WTC11 (cell line): ENCODE data around the gene FRS3. TPM values are rescaled to one million over a fixed set of nuclear protein-coding genes. Genes with fewer than 3 reads are reported as not detected.

Source experiments
- ATAC-seq: fragments of 200-7000 bp; cut with Tn5 transposase; 2 replicates; pipeline ENCODE4 v1.10.0; 2021; ENCODE audit warnings: mild to moderate bottlenecking, moderate library complexity
- CTCF ChIA-PET: fragments of 300-600 bp; sonication (Branson Sonifier 250); formaldehyde crosslinking; loops from one replicate; lab custom pipeline; 2021; ENCODE audit warnings: antibody characterized with exemption; lab: Charles Lee
- POLR2A ChIA-PET: fragments of 350-600 bp; sonication (Branson Sonifier 250); formaldehyde crosslinking; loops from one replicate; lab custom pipeline; 2021; ENCODE audit warnings: antibody characterized with exemption; lab: Charles Lee
- DNase-seq: peaks from one replicate; pipeline ENCODE4 v3.0.0; 2021; ENCODE audit warnings: low spot score
- H3K27ac Mint-ChIP-seq: 2 replicates; pipeline ENCODE4 v1.8.0; 2021; ENCODE audit warnings: mixed read lengths
- H3K27me3 Mint-ChIP-seq: 2 replicates; pipeline ENCODE4 v1.8.0; 2021; ENCODE audit warnings: low read depth, mild to moderate bottlenecking, moderate library complexity, mixed read lengths
- H3K36me3 Mint-ChIP-seq: 2 replicates; pipeline ENCODE4 v1.8.0; 2021; ENCODE audit warnings: mixed read lengths
- H3K4me1 Mint-ChIP-seq: 2 replicates; pipeline ENCODE4 v1.8.0; 2022; ENCODE audit warnings: mixed read lengths
- H3K4me3 Mint-ChIP-seq: 2 replicates; pipeline ENCODE4 v1.8.0; 2021; ENCODE audit warnings: mild to moderate bottlenecking, moderate library complexity, mixed read lengths
- H3K9me3 Mint-ChIP-seq: 2 replicates; pipeline ENCODE4 v1.8.0; 2021; ENCODE audit warnings: mixed read lengths
- CBFB ChIP-seq: sonication (generic); formaldehyde crosslinking; IDR thresholded peaks from 2 replicates; pipeline ENCODE4 v1.8.1; 2022; ENCODE audit warnings: mild to moderate bottlenecking, low read depth, missing genetic modification reagents
- FOXK1 ChIP-seq: sonication (generic); formaldehyde crosslinking; IDR thresholded peaks from 2 replicates; pipeline ENCODE4 v1.8.0; 2022; ENCODE audit warnings: mild to moderate bottlenecking, moderate library complexity, missing genetic modification reagents
- GABPB1 ChIP-seq: sonication (generic); formaldehyde crosslinking; IDR thresholded peaks from 2 replicates; pipeline ENCODE4 v1.8.1; 2023; ENCODE audit warnings: mild to moderate bottlenecking, missing genetic modification reagents
- JUN ChIP-seq: sonication (generic); formaldehyde crosslinking; IDR thresholded peaks from 2 replicates; pipeline ENCODE4 v1.8.0; 2023; ENCODE audit warnings: mild to moderate bottlenecking, missing genetic modification reagents
- KAT7 ChIP-seq: sonication (generic); formaldehyde crosslinking; IDR thresholded peaks from 2 replicates; pipeline ENCODE4 v1.8.1; 2023; ENCODE audit warnings: missing genetic modification reagents, mild to moderate bottlenecking, borderline replicate concordance
- MYBL2 ChIP-seq: sonication (generic); formaldehyde crosslinking; IDR thresholded peaks from 2 replicates; pipeline ENCODE4 v1.8.1; 2023; ENCODE audit warnings: mild to moderate bottlenecking, moderate library complexity, missing genetic modification reagents
- NR2C2 ChIP-seq: sonication (generic); formaldehyde crosslinking; IDR thresholded peaks from 2 replicates; pipeline ENCODE4 v1.8.0; 2022; ENCODE audit warnings: mild to moderate bottlenecking, missing genetic modification reagents
- OVOL2 ChIP-seq: fragments of 250-450 bp; sonication (Bioruptor Pico); IDR thresholded peaks from 2 replicates; pipeline ENCODE4 v1.9.0; 2021; ENCODE audit warnings: mild to moderate bottlenecking, borderline replicate concordance
- SOX15 ChIP-seq: fragments of 250-450 bp; sonication (Bioruptor Pico); IDR thresholded peaks from 2 replicates; pipeline ENCODE4 v1.9.0; 2021; ENCODE audit warnings: mild to moderate bottlenecking
- TEAD4 ChIP-seq: sonication (generic); formaldehyde crosslinking; IDR thresholded peaks from 2 replicates; pipeline ENCODE4 v1.8.0; 2022; ENCODE audit warnings: mild to moderate bottlenecking, missing genetic modification reagents
- ZNF121 ChIP-seq: sonication (generic); formaldehyde crosslinking; IDR thresholded peaks from 2 replicates; pipeline ENCODE4 v1.8.0; 2023; ENCODE audit warnings: missing genetic modification reagents
- ZNF232 ChIP-seq: sonication (generic); formaldehyde crosslinking; IDR thresholded peaks from 2 replicates; pipeline ENCODE4 v1.8.0; 2022; ENCODE audit warnings: mild to moderate bottlenecking, missing genetic modification reagents
- ZNF317 ChIP-seq: sonication (generic); formaldehyde crosslinking; IDR thresholded peaks from 2 replicates; pipeline ENCODE4 v1.8.1; 2023; ENCODE audit warnings: low read depth, mild to moderate bottlenecking, moderate library complexity, missing genetic modification reagents, borderline replicate concordance
- ZNF396 ChIP-seq: fragments of 250-450 bp; sonication (Bioruptor Pico); IDR thresholded peaks from 2 replicates; pipeline ENCODE4 v1.8.0; 2021; ENCODE audit warnings: mild to moderate bottlenecking, moderate library complexity, borderline replicate concordance
- total RNA-seq: library from RNA; stranded (reverse); gene quantifications from 3 replicates; pipeline ENCODE4 v1.2.3, GENCODE V29; 2021
- TF ChIP-seq, protein P1 (sequence below): sonication (generic); formaldehyde crosslinking; IDR thresholded peaks from 2 replicates; pipeline ENCODE4 v1.8.0; 2023; ENCODE audit warnings: missing genetic modification reagents
- TF ChIP-seq, protein P2 (sequence below): sonication (generic); formaldehyde crosslinking; IDR thresholded peaks from 2 replicates; pipeline ENCODE4 v1.8.1; 2023; ENCODE audit warnings: mild to moderate bottlenecking, missing genetic modification reagents, moderate library complexity
- TF ChIP-seq, protein P3 (sequence below): fragments of 250-450 bp; sonication (Bioruptor Pico); IDR thresholded peaks from 2 replicates; pipeline ENCODE4 v1.9.0; 2021; ENCODE audit warnings: mild to moderate bottlenecking
- TF ChIP-seq, protein P4 (sequence below): sonication (generic); formaldehyde crosslinking; IDR thresholded peaks from 2 replicates; pipeline ENCODE4 v1.8.0; 2022; ENCODE audit warnings: mild to moderate bottlenecking, missing genetic modification reagents
- TF ChIP-seq, protein P5 (sequence below): sonication (generic); formaldehyde crosslinking; IDR thresholded peaks from 2 replicates; pipeline ENCODE4 v1.8.0; 2022; ENCODE audit warnings: mild to moderate bottlenecking, missing genetic modification reagents
- TF ChIP-seq, protein P6 (sequence below): fragments of 250-450 bp; sonication (Bioruptor Pico); conservative IDR thresholded peaks from 2 replicates; pipeline ENCODE4 v1.9.0; 2021; ENCODE audit warnings: mild to moderate bottlenecking
- TF ChIP-seq, protein P7 (sequence below): sonication (generic); formaldehyde crosslinking; IDR thresholded peaks from 2 replicates; pipeline ENCODE4 v1.8.1; 2023; ENCODE audit warnings: mild to moderate bottlenecking, missing genetic modification reagents, moderate library complexity

FRS3 gene
- total RNA-seq, 1 experiment from 2014 or later = 7.8 TPM

DNA sequence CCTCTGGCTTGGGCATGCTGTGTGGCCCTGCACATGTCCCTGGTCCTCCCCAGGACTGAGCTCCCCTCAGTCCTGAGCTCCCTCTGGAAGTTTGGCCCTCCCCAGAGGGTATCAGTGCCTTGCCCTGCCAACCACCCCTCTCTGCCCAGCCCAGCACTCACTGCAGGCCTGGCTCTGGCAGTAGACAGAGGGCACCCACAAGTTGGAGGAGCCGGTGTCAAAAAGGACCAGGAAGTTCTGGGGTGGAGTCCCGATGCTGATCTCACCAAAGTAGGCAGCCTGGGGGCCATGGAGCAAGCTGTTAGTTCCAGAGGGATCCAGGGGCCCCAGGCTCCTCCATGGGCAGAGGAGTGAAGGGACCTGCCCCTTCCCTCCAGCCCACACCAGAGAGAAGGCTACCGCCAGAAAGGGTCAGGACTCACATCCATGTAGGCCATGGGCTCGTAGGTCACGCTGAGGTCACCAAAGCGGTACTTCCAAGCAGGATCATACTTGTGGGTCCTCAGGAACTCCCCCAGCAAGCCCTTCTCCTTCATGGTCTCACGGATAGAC is 35.4 kb downstream of the FRS3 start:
- DNase-seq = no peak
- H3K27ac Mint-ChIP-seq = no peak overlapping the region
- no peaks in the 10 kb centered on the region for H3K9me3 Mint-ChIP-seq
- H3K4me3 Mint-ChIP-seq = no peak overlapping the region
- ATAC-seq = no peak
- CTCF ChIA-PET = interaction anchor here (0.6 to 1.9 kb wide), 2 partner anchors 39 to 439 kb away, joined by 5 read pairs; no protein-coding TSS in a partner anchor
- no peaks in the 10 kb centered on the region for H3K4me1 Mint-ChIP-seq
- H3K27me3 Mint-ChIP-seq = no peaks in the 10 kb centered on the region; the same call in 1 of the 2 replicates
- POLR2A ChIA-PET = no interaction called here
- H3K36me3 Mint-ChIP-seq = no peaks in the 10 kb centered on the region
- TF ChIP-seq OVOL2 (no peak), ZNF396 (CRISPR knock-in tag) (no peak), ZNF232 (CRISPR knock-in tag) (no peak), CBFB (CRISPR knock-in tag) (no peak), FOXK1 (CRISPR knock-in tag) (no peak), TEAD4 (CRISPR knock-in tag) (no peak), ZNF121 (no peak), NR2C2 (CRISPR knock-in tag) (no peak)
- TF ChIP-seq, protein P1, sequence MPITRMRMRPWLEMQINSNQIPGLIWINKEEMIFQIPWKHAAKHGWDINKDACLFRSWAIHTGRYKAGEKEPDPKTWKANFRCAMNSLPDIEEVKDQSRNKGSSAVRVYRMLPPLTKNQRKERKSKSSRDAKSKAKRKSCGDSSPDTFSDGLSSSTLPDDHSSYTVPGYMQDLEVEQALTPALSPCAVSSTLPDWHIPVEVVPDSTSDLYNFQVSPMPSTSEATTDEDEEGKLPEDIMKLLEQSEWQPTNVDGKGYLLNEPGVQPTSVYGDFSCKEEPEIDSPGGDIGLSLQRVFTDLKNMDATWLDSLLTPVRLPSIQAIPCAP (CRISPR knock-in tag) = no peak
- TF ChIP-seq, protein P2, sequence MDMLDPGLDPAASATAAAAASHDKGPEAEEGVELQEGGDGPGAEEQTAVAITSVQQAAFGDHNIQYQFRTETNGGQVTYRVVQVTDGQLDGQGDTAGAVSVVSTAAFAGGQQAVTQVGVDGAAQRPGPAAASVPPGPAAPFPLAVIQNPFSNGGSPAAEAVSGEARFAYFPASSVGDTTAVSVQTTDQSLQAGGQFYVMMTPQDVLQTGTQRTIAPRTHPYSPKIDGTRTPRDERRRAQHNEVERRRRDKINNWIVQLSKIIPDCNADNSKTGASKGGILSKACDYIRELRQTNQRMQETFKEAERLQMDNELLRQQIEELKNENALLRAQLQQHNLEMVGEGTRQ (CRISPR knock-in tag) = no peak
- TF ChIP-seq, protein P3, sequence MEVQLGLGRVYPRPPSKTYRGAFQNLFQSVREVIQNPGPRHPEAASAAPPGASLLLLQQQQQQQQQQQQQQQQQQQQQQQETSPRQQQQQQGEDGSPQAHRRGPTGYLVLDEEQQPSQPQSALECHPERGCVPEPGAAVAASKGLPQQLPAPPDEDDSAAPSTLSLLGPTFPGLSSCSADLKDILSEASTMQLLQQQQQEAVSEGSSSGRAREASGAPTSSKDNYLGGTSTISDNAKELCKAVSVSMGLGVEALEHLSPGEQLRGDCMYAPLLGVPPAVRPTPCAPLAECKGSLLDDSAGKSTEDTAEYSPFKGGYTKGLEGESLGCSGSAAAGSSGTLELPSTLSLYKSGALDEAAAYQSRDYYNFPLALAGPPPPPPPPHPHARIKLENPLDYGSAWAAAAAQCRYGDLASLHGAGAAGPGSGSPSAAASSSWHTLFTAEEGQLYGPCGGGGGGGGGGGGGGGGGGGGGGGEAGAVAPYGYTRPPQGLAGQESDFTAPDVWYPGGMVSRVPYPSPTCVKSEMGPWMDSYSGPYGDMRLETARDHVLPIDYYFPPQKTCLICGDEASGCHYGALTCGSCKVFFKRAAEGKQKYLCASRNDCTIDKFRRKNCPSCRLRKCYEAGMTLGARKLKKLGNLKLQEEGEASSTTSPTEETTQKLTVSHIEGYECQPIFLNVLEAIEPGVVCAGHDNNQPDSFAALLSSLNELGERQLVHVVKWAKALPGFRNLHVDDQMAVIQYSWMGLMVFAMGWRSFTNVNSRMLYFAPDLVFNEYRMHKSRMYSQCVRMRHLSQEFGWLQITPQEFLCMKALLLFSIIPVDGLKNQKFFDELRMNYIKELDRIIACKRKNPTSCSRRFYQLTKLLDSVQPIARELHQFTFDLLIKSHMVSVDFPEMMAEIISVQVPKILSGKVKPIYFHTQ = no peak

DNA sequence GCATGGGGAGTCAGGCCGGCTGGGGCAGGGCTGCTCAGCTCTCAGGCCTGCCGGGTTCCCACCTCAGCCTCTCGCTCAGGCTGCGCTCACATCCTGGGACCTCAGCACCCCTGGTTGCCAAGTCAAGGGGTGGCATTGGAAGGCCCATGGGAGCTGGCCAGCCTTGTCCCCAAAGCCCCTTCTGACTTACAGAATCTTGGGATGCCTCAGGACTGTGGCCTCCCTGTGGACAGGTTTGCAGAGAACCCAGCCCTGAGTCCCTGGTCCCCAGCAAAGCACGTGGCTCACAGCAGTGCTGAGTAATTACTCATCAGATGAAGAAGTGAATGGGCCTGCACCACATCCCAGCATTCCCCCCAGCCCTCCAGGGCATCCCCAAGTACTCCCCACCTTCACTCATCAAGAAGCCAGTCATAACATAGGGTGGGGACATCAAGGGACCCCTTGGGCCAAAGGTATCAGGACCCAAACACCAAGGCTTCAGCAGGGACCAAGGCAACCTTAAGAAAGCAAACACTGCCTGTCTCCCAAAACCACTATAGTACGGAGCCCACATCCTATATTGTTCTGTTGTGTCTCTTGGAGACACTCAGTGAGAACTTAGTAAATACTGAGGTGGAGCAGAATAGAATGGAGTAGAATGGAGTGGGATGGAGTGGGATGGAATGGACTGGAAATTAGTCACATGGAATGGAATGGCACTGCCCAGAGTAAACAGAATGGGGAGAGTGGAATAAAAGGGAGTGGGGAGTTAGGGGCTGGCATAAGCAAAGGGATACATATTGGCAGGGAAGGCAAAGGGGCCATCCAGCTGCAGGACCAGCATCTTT is 36.1 kb downstream of the FRS3 start:
- no peaks in the 10 kb centered on the region for H3K4me1 Mint-ChIP-seq
- CTCF ChIA-PET = interaction anchor here (1.1 kb wide), 1 partner anchor 9 kb away, joined by 3 read pairs; no protein-coding TSS in a partner anchor
- POLR2A ChIA-PET = no interaction called here
- no peaks in the 10 kb centered on the region for H3K9me3 Mint-ChIP-seq
- no peaks in the 10 kb centered on the region; the same call in 1 of the 2 replicates for H3K27me3 Mint-ChIP-seq
- no peak for ATAC-seq
- DNase-seq = no peak
- no peak overlapping the region for H3K4me3 Mint-ChIP-seq
- H3K36me3 Mint-ChIP-seq = no peaks in the 10 kb centered on the region
- peak overlapping the region; percentile 82; the same call in 1 of the 2 replicates for H3K27ac Mint-ChIP-seq
- TF ChIP-seq JUN (no peak), ZNF317 (CRISPR knock-in tag) (no peak), GABPB1 (CRISPR knock-in tag) (no peak), KAT7 (CRISPR knock-in tag) (no peak), OVOL2 (no peak), SOX15 (CRISPR knock-in tag) (no peak), MYBL2 (CRISPR knock-in tag) (no peak)
- TF ChIP-seq, protein P3 = no peak
- TF ChIP-seq, protein P4, sequence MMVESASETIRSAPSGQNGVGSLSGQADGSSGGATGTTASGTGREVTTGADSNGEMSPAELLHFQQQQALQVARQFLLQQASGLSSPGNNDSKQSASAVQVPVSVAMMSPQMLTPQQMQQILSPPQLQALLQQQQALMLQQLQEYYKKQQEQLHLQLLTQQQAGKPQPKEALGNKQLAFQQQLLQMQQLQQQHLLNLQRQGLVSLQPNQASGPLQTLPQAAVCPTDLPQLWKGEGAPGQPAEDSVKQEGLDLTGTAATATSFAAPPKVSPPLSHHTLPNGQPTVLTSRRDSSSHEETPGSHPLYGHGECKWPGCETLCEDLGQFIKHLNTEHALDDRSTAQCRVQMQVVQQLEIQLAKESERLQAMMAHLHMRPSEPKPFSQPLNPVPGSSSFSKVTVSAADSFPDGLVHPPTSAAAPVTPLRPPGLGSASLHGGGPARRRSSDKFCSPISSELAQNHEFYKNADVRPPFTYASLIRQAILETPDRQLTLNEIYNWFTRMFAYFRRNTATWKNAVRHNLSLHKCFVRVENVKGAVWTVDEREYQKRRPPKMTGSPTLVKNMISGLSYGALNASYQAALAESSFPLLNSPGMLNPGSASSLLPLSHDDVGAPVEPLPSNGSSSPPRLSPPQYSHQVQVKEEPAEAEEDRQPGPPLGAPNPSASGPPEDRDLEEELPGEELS (CRISPR knock-in tag) = no peak
- TF ChIP-seq, protein P5, sequence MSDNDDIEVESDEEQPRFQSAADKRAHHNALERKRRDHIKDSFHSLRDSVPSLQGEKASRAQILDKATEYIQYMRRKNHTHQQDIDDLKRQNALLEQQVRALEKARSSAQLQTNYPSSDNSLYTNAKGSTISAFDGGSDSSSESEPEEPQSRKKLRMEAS (CRISPR knock-in tag) = no peak
- TF ChIP-seq, protein P6, sequence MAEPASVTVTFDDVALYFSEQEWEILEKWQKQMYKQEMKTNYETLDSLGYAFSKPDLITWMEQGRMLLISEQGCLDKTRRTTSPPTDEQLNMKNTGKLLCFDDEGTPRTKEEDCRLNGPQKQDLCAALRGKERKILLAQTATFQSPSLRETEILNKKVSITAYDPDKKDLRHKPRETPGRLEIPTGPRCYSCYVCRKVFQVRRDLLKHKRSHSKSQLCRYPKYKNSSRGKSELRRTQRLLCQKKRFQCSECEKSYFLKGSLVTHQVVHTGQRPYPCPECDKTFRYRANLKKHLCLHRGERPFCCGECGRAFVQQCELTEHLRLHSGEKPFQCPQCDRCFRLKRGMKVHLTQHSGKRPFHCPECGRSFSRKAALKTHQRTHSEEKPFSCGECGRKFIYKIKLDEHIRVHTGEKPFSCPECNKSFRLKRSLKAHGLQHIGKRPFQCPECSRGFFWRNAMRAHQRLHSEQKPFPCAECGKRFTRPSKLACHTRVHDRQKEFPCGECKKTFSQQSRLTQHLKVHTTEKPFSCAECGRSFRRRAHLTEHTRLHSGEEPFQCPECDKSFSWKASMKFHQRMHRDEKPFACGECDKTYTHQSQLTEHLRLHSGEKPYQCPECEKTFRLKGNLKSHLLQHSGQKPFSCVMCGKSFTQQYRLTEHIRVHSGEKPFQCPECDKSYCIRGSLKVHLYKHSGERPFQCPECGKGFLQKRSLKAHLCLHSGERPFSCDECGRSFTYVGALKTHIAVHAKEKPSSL (CRISPR knock-in tag) = no peak
- TF ChIP-seq, protein P7, sequence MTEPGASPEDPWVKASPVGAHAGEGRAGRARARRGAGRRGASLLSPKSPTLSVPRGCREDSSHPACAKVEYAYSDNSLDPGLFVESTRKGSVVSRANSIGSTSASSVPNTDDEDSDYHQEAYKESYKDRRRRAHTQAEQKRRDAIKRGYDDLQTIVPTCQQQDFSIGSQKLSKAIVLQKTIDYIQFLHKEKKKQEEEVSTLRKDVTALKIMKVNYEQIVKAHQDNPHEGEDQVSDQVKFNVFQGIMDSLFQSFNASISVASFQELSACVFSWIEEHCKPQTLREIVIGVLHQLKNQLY (CRISPR knock-in tag) = no peak
